Tongue (tissue), 3 donors: ENCODE data around the gene SLC12A6. TPM values are rescaled to one million over a fixed set of nuclear protein-coding genes. Genes with fewer than 3 reads are reported as not detected.
"Not testable (repeated sequence)": the region's sequence is repeated elsewhere in the genome, so short reads cannot be mapped to it uniquely, and the experiment has no call there.

ENCODE experiments used
- DNase-seq: peaks from one replicate; pipeline ENCODE4 v3.0.0-alpha.2; 2015
- small RNA-seq: library from RNA; depleted of rRNA; stranded (forward); fragments of <200 nt; gene quantifications from one replicate; pipeline ENCODE3, GENCODE V24; 2014; ENCODE audit warnings: low replicate concordance
- total RNA-seq: library from RNA; depleted of rRNA; stranded (reverse); fragments of >200 nt; gene quantifications from one replicate; pipeline ENCODE4 v1.2.3, GENCODE V29; 2014

SLC12A6 gene
- total RNA-seq, 1 donor from 2014 or later, result 28.1 TPM

- DNase-seq, result not testable (repeated sequence)
These were observed 144.3 kb downstream of the SLC12A6 start for GRCh38 chr15:34193272-34193671.

GRCh38 chr15:34188711-34189110, 148.9 kb downstream of the SLC12A6 start:
- no peak for DNase-seq

GRCh38 chr15:34185666-34186065, 151.9 kb downstream of the SLC12A6 start:
- no peak for DNase-seq

GRCh38 chr15:34182942-34183341, 154.6 kb downstream of the SLC12A6 start:
- no peak for DNase-seq

Small RNAs within 50 kb of the gene (small RNA-seq; reads per million reads assigned to genes)
- gene MIR1233-1 (not detected), gene RF00019 (not detected)

Other genes with a start within 250 kb of the SLC12A6 start
- gene EMC7, start 235.9 kb downstream of the SLC12A6 start, total RNA-seq, result 24.8 TPM
- gene PGBD4, start 235.7 kb downstream of the SLC12A6 start, total RNA-seq, result 1.3 TPM
- gene KATNBL1, start 127.7 kb downstream of the SLC12A6 start, total RNA-seq, result 102 TPM
- 83.1 TPM for gene EMC4, start 112.8 kb downstream of the SLC12A6 start, total RNA-seq
- 64.8 TPM for gene NOP10, start 5.4 kb upstream of the SLC12A6 start, total RNA-seq
- not detected for gene NUTM1, start 5.5 kb upstream of the SLC12A6 start, total RNA-seq
- gene LPCAT4, start 29.4 kb upstream of the SLC12A6 start, total RNA-seq, result 12.0 TPM
- gene GOLGA8A, start 100.0 kb upstream of the SLC12A6 start, total RNA-seq, result 44.2 TPM
- gene GOLGA8B, start 245.9 kb upstream of the SLC12A6 start, total RNA-seq, result 31.3 TPM